Endothelial cell of umbilical vein (primary cell): ENCODE data around the gene SCRN1. TPM values are rescaled to one million over a fixed set of nuclear protein-coding genes. Genes with fewer than 3 reads are reported as not detected.

ENCODE experiments used
- BruUV-seq: library from RNA; stranded (reverse); fragments of 400-500 nt; replicated peaks from 2 replicates; lab custom pipeline; 2021; lab: Mats Ljungman, UMichigan
- CTCF ChIA-PET: fragments of 300-600, 350-600 bp; sonication (Branson Sonifier 250); formaldehyde crosslinking; loops from one replicate; lab custom pipeline; 2021; ENCODE audit warnings: antibody characterized with exemption, inconsistent platforms; lab: Charles Lee
- POLR2A ChIA-PET: fragments of 300-600, 350-600 bp; sonication (Branson Sonifier 250); formaldehyde crosslinking; loops from one replicate; lab custom pipeline; 2021; ENCODE audit warnings: antibody characterized with exemption, inconsistent platforms; lab: Charles Lee
- DNase-seq: peaks from one replicate; pipeline ENCODE4 v3.0.0-alpha.2; 2011; ENCODE audit warnings: low read depth, low spot score
- FAIRE-seq: peaks from 2 replicates; lab custom pipeline; 2011; peaks lifted over from hg19 to GRCh38; lab: Jason Lieb, UNC
- H2AFZ ChIP-seq: 2 replicates; pipeline ENCODE4 v1.6.0; 2012; ENCODE audit warnings: low read depth, low read length, control low read depth, inconsistent platforms
- H3K27ac ChIP-seq: 2 replicates; pipeline ENCODE4 v1.5.1; 2011; ENCODE audit warnings: low read depth, mild to moderate bottlenecking, control low read depth, low read length, moderate library complexity; ENCODE audit not compliant: insufficient read depth
- H3K27me3 ChIP-seq, 2 experiments: 2 replicates each; pipeline versions ENCODE4 v1.6.0 to v1.6.1; 2011; ENCODE audit warnings: low read length in 2 of 2, mixed read lengths in 1 of 2; ENCODE audit not compliant: control insufficient read depth in 2 of 2, insufficient read depth in 2 of 2
- H3K36me3 ChIP-seq, 2 experiments: 2 replicates in 1 of 2; 3 replicates in 1 of 2; pipeline ENCODE4 v1.5.1; 2011; ENCODE audit warnings: low read length in 2 of 2, mild to moderate bottlenecking in 1 of 2, moderate library complexity in 1 of 2; ENCODE audit not compliant: control insufficient read depth in 2 of 2, insufficient read depth in 2 of 2; ENCODE audit errors: extremely low read depth in 1 of 2
- H3K4me1 ChIP-seq: 3 replicates; pipeline ENCODE4 v1.5.1; 2011; ENCODE audit warnings: mild to moderate bottlenecking, low read length; ENCODE audit not compliant: control insufficient read depth, insufficient read depth; ENCODE audit errors: extremely low read depth
- H3K4me2 ChIP-seq: 2 replicates; pipeline ENCODE4 v1.6.1; 2011; ENCODE audit warnings: low read length, control low read depth, mixed read lengths; ENCODE audit not compliant: insufficient read depth
- H3K4me3 ChIP-seq, 3 experiments: fragments of 200-600 bp in 1 of 3; sonication (generic), shearing (Covaris generic) in 1 of 3; replicated peaks in 1 of 3; 2 replicates each; pipeline ENCODE4 v1.5.1; 2011 to 2016; ENCODE audit warnings: control low read depth in 3 of 3, low read length in 3 of 3, mild to moderate bottlenecking in 2 of 3, inconsistent platforms in 1 of 3, low read depth in 1 of 3, moderate library complexity in 1 of 3; ENCODE audit not compliant: insufficient read depth in 1 of 3
- H3K79me2 ChIP-seq: 2 replicates; pipeline ENCODE4 v1.6.0; 2012; ENCODE audit warnings: low read length, inconsistent platforms; ENCODE audit not compliant: control insufficient read depth, insufficient read depth
- H3K9ac ChIP-seq: replicated peaks from 2 replicates; pipeline ENCODE3; 2011; ENCODE audit warnings: low read length, control low read depth; ENCODE audit not compliant: insufficient read depth; ENCODE audit errors: extremely low read depth
- H3K9me1 ChIP-seq: replicated peaks from 3 replicates; pipeline ENCODE4 v1.6.0; 2011; ENCODE audit warnings: mild to moderate bottlenecking, low read length; ENCODE audit not compliant: control insufficient read depth, insufficient read depth; ENCODE audit errors: extremely low read depth
- H3K9me3 ChIP-seq: replicated peaks from 2 replicates; pipeline ENCODE4 v1.5.1; 2012; ENCODE audit warnings: low read length, inconsistent platforms; ENCODE audit not compliant: control insufficient read depth, insufficient read depth
- H4K20me1 ChIP-seq: replicated peaks from 2 replicates; pipeline ENCODE3; 2011; ENCODE audit warnings: mild to moderate bottlenecking, low read length; ENCODE audit not compliant: control insufficient read depth, insufficient read depth; ENCODE audit errors: extremely low read depth
- EZH2 ChIP-seq: IDR thresholded peaks from 2 replicates; pipeline ENCODE4 v1.6.1; 2012; ENCODE audit warnings: borderline replicate concordance, low read depth, mild to moderate bottlenecking, moderate library complexity, low read length, inconsistent platforms; ENCODE audit not compliant: severe bottlenecking
- FOS ChIP-seq: IDR thresholded peaks from 2 replicates; pipeline ENCODE4 v1.6.1; 2011; ENCODE audit warnings: mild to moderate bottlenecking, low read length, moderate library complexity, borderline replicate concordance; ENCODE audit not compliant: insufficient read depth
- GATA2 ChIP-seq: IDR thresholded peaks from 2 replicates; pipeline ENCODE4 v1.7.0; 2011; ENCODE audit warnings: low read depth, mild to moderate bottlenecking, moderate library complexity, mixed read lengths, low read length; ENCODE audit not compliant: insufficient read length, insufficient read depth
- JUN ChIP-seq: IDR thresholded peaks from 2 replicates; pipeline ENCODE4 v1.6.1; 2011; ENCODE audit warnings: borderline replicate concordance, low read depth; ENCODE audit not compliant: insufficient read length, insufficient read depth
- MYC ChIP-seq: IDR thresholded peaks from one replicate; pipeline ENCODE4 v1.6.1; 2011; ENCODE audit warnings: mild to moderate bottlenecking, low read depth, low read length
- POLR2A ChIP-seq: IDR thresholded peaks from 2 replicates; pipeline ENCODE4 v1.6.1; 2012; ENCODE audit warnings: low read depth, mild to moderate bottlenecking, control low read depth, low read length
- POLR2AphosphoS5 ChIP-seq: IDR thresholded peaks from 2 replicates; pipeline ENCODE4 v1.6.1; 2012; ENCODE audit warnings: low read depth, mild to moderate bottlenecking, control low read depth, low read length, moderate library complexity; ENCODE audit not compliant: insufficient read depth
- dilution Hi-C: fragments of 300-500 bp; cut with MboI; formaldehyde crosslinking; loops from one replicate; pipeline ENCODE4 v1.15.0; 2019; ENCODE audit warnings: low sequenced_read_pairs; ENCODE audit not compliant: extremely low pct_ligation_motif_present
- intact Hi-C: fragments of 100-400 bp; cut with micrococcal nuclease; formaldehyde crosslinking; loops from one replicate; pipeline ENCODE4 v1.10.0; 2022
- polyA plus RNA-seq, 4 experiments: library from polyadenylated mRNA; depleted of rRNA in 3 of 4; stranded (reverse) in 3 of 4; unstranded in 1 of 4; fragments of >200 nt; gene quantifications; 2 replicates each; pipeline versions ENCODE4 v1.2.1 to v1.2.3, GENCODE V29; 2011 to 2012; ENCODE audit warnings: missing spikeins in 1 of 4
- total RNA-seq: library from RNA; stranded (reverse); gene quantifications from 2 replicates; pipeline ENCODE4 v1.2.3, GENCODE V29; 2021
- TF ChIP-seq, protein P1 (sequence below), 2 donors: IDR thresholded peaks; 1 replicate in 1 of 2; 2 replicates in 1 of 2; pipeline ENCODE4 v1.5.1; 2011; ENCODE audit warnings: low read length in 2 of 2, mild to moderate bottlenecking in 2 of 2, moderate library complexity in 2 of 2, control low read depth in 1 of 2, inconsistent platforms in 1 of 2, low read depth in 1 of 2; ENCODE audit not compliant: insufficient read depth in 1 of 2; ENCODE audit errors: extremely low read depth in 1 of 2
- TF ChIP-seq, protein P2 (sequence below): IDR thresholded peaks from 2 replicates; pipeline ENCODE4 v1.6.1; 2011; ENCODE audit not compliant: insufficient read depth, insufficient read length

The SCRN1 gene
- total and polyA plus RNA-seq, 2 donors (not counting 3 experiments of a cell fraction or from before 2014, with no cell fraction given), result 57.0 to 127 TPM

DNA sequence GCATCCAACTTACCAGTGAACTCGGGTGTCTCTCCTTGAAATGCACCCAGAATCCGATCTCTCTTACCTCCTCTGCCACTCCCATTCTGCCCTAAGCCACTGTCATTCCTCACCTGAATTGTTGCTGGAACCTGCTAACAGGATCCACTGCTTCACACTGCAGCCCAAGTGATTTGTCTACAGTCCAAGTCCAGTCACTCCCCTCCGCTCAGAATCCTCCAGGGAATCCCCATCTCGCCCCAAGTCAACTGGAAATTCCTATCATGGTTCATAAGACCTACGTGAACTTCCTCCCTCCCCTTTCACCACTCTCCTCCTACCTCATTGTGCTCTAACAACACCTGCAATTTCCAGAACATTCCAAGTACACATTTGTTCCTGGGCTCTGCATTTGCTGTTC lies 91.3 kb downstream of the SCRN1 start:
- no peaks in the 10 kb centered on the region for H3K4me1 ChIP-seq
- H3K27ac ChIP-seq, result no peak overlapping the region
- CTCF ChIA-PET, result no interaction called here
- H3K9ac ChIP-seq, result no peak overlapping the region
- no peaks in the 10 kb centered on the region for H3K9me3 ChIP-seq
- H2AFZ ChIP-seq, result no peak overlapping the region
- no peaks in the 10 kb centered on the region for H3K79me2 ChIP-seq
- H3K9me1 ChIP-seq, result no peaks in the 10 kb centered on the region
- DNase-seq (no peak), FAIRE-seq (no peak)
- intact Hi-C loops (no loop called here), dilution Hi-C loops (no loop called here)
- peaks cover 2 to 3% of the 10 kb centered on the region in 2 experiments for H3K27me3 ChIP-seq
- POLR2A ChIA-PET, result no interaction called here
- no TSS peak for BruUV-seq
- H3K4me2 ChIP-seq, result no peak overlapping the region
- H4K20me1 ChIP-seq, result no peaks in the 10 kb centered on the region
- TF ChIP-seq FOS (no peak), POLR2A (no peak), GATA2 (no peak), JUN (no peak), POLR2AphosphoS5 (no peak), EZH2 (no peak), MYC (no peak)
- TF ChIP-seq, protein P1, sequence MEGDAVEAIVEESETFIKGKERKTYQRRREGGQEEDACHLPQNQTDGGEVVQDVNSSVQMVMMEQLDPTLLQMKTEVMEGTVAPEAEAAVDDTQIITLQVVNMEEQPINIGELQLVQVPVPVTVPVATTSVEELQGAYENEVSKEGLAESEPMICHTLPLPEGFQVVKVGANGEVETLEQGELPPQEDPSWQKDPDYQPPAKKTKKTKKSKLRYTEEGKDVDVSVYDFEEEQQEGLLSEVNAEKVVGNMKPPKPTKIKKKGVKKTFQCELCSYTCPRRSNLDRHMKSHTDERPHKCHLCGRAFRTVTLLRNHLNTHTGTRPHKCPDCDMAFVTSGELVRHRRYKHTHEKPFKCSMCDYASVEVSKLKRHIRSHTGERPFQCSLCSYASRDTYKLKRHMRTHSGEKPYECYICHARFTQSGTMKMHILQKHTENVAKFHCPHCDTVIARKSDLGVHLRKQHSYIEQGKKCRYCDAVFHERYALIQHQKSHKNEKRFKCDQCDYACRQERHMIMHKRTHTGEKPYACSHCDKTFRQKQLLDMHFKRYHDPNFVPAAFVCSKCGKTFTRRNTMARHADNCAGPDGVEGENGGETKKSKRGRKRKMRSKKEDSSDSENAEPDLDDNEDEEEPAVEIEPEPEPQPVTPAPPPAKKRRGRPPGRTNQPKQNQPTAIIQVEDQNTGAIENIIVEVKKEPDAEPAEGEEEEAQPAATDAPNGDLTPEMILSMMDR (IDR thresholded peaks at IDR 0.05; ENCODE audit: extremely low read depth in 1 of 2, insufficient read depth in 1 of 2, low read depth in 1 of 2, low read length in 2 of 2), result no peak
- TF ChIP-seq, protein P2, sequence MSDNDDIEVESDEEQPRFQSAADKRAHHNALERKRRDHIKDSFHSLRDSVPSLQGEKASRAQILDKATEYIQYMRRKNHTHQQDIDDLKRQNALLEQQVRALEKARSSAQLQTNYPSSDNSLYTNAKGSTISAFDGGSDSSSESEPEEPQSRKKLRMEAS, result no peak
- H3K4me3 ChIP-seq, result no peak overlapping the region
- no peaks in the 10 kb centered on the region for H3K36me3 ChIP-seq
